ENCODE data around the gene CLPSL2.

- TF ChIP-seq, protein P1, sequence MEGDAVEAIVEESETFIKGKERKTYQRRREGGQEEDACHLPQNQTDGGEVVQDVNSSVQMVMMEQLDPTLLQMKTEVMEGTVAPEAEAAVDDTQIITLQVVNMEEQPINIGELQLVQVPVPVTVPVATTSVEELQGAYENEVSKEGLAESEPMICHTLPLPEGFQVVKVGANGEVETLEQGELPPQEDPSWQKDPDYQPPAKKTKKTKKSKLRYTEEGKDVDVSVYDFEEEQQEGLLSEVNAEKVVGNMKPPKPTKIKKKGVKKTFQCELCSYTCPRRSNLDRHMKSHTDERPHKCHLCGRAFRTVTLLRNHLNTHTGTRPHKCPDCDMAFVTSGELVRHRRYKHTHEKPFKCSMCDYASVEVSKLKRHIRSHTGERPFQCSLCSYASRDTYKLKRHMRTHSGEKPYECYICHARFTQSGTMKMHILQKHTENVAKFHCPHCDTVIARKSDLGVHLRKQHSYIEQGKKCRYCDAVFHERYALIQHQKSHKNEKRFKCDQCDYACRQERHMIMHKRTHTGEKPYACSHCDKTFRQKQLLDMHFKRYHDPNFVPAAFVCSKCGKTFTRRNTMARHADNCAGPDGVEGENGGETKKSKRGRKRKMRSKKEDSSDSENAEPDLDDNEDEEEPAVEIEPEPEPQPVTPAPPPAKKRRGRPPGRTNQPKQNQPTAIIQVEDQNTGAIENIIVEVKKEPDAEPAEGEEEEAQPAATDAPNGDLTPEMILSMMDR (IDR thresholded peaks at IDR 0.05): peak in 5 of 7 experiments; percentile 83 to 91 (median 90)
- peak in 1 of 3 donors; percentile 52 for TF ChIP-seq POLR2AphosphoS5 (IDR thresholded peaks at IDR 0.05)
Observed at GRCh38 chr6:35736253-35736894, 40.0 kb upstream of the CLPSL2 start.

Measured in stomach (tissue), 4 donors.